ENCODE results near the gene HEG1. TPM values are rescaled to one million over a fixed set of nuclear protein-coding genes. Genes with fewer than 3 reads are reported as not detected.
A peak's percentile ranks its signal among the peaks of the same experiment; 100 is the strongest.

HEG1 gene
- total and polyA plus RNA-seq, 2 of the 4 experiments (the other 2 are of a cell fraction), result 25.6 to 43.4 TPM

DNA sequence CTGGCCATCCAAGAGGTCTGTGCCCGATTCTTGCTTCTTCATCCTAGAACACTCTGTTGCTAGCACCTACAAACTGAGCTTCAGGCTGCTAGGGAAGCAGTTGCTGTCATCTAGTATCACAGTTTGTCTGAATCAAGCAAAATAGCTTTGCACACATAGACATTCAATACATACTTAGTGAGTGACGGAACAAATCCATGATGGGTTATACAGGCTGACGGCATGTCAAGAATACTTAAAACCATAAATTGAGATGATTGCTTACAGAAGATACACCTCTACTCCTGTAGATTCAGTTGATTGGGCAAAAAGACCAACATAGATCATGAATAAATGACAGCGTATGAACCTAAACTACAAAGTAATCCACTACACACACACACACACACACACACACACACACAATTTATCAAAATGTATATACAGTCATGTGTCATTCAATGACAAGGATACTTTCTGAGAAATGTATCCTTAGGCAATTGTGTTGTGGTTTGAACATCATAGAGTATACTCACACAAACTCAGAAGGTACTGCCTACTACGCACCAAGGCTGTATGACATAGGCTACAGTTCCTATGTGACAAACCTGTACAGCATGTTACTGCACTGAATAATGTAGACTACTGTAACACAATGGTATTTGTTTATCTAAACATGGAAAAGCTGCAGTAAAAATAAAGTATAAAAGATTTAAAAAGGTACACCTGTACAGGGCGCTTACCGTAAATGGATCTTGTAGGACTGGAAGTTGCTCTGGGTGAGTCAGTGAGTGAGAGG, 14.4 kb upstream of the HEG1 start:
- H3K9me3 ChIP-seq (ENCODE audit: control insufficient read depth, insufficient read depth, low read length), result no peaks in the 10 kb centered on the region
- no peak overlapping the region for H2BK5ac ChIP-seq (ENCODE audit: low read depth, low read length, poor library complexity, severe bottlenecking)
- intact Hi-C loops (cut with micrococcal nuclease) (no loop called here), in situ Hi-C loops (cut with MboI; ENCODE audit: low sequenced_read_pairs) (no loop called here), dilution Hi-C loops (cut with HindIII; ENCODE audit: low sequenced_read_pairs, unreplicated experiment) (no loop called here)
- no peaks in the 10 kb centered on the region for H3K79me1 ChIP-seq (ENCODE audit: low read depth in 1 of 2, low read length in 2 of 2)
- BruUV-seq (replicated peaks), result no TSS peak
- peaks cover 19% of the 10 kb centered on the region for H3K4me1 ChIP-seq (ENCODE audit: control insufficient read depth, insufficient read depth, low read length)
- no peak overlapping the region for H3K18ac ChIP-seq (ENCODE audit: low read depth, low read length)
- H3K36me3 ChIP-seq (ENCODE audit: control insufficient read depth, insufficient read depth, low read length), result no peaks in the 10 kb centered on the region
- WGBS, 2 experiments (ENCODE audit: extremely low coverage in 2 of 2, insufficient read length in 1 of 2), result 100% methylated on average over 2 of the region's 7 CpGs; no CpG with 5 or more reads in 1 of the 2 experiments
- H3K56ac ChIP-seq (ENCODE audit: extremely low read depth, insufficient read depth, low read length), result no peak overlapping the region
- 0 out of 2 replicates have a peak overlapping the region, but pooled peaks have one; percentile 13 for H3K4ac ChIP-seq (ENCODE audit: low read depth, low read length)
- H4K8ac ChIP-seq (ENCODE audit: low read depth in 2 of 2, low read length in 2 of 2), result no peak overlapping the region
- peak overlapping the region; percentile 35; the same call in 1 of the 2 replicates for H2AK5ac ChIP-seq (ENCODE audit: low read depth, low read length)
- H3K27ac ChIP-seq (ENCODE audit: insufficient read depth, low read length), result no peak overlapping the region
- H2BK120ac ChIP-seq (ENCODE audit: low read depth, low read length), result peak overlapping the region; percentile 36; the same call in 1 of the 2 replicates
- H4K20me1 ChIP-seq (ENCODE audit: insufficient read depth, low read length), result no peaks in the 10 kb centered on the region
- H2AFZ ChIP-seq (replicated peaks; ENCODE audit: low read length, poor library complexity), result no peak overlapping the region
- CTCF ChIA-PET, result no interaction called here
- no peak overlapping the region for H3K14ac ChIP-seq (replicated peaks; ENCODE audit: low read depth, low read length)
- POLR2A ChIA-PET (ENCODE audit: unreplicated experiment), result interaction anchor here (0.7 kb wide), 1 partner anchor 7 kb away, joined by 4 read pairs; no protein-coding TSS in a partner anchor
- no peaks in the 10 kb centered on the region for H3K27me3 ChIP-seq (ENCODE audit: control insufficient read depth, insufficient read depth, low read length)
- DNase-seq (no peak), ATAC-seq (ENCODE audit: low read depth) (no peak)
- no peak overlapping the region for H3K4me3 ChIP-seq (ENCODE audit: insufficient read depth, low read depth, low read length)
- H2AK9ac ChIP-seq (replicated peaks; ENCODE audit: low read depth, low read length, poor library complexity), result no peak overlapping the region
- H3K9me1 ChIP-seq (ENCODE audit: insufficient read depth, low read length), result peaks cover 5% of the 10 kb centered on the region
- H3K4me2 ChIP-seq (ENCODE audit: low read depth, low read length), result no peak overlapping the region
- peak overlapping the region; percentile 49; the same call in 2 of the 3 replicates for H2BK15ac ChIP-seq (ENCODE audit: low read depth, low read length)
- no peak overlapping the region for H3K9ac ChIP-seq (ENCODE audit: low read depth, low read length)
- H3K23ac ChIP-seq (ENCODE audit: low read depth, low read length), result no peak overlapping the region
- H4K5ac ChIP-seq (ENCODE audit: low read depth, low read length), result no peak overlapping the region
- peak overlapping the region; percentile 53 for H4K91ac ChIP-seq (ENCODE audit: insufficient read depth, low read depth, low read length)
- peak overlapping the region; percentile 48; the same call in 1 of the 2 replicates for H2BK20ac ChIP-seq (ENCODE audit: low read depth, low read length)
- TF ChIP-seq RFX5 (IDR thresholded peaks at IDR 0.05; ENCODE audit: low read depth, low read length), result no peak
- no peak for TF ChIP-seq CEBPB (IDR thresholded peaks at IDR 0.05; ENCODE audit: low read depth, low read length)
- no peak for TF ChIP-seq CHD1 (IDR thresholded peaks at IDR 0.05; ENCODE audit: low read depth, low read length)
- TF ChIP-seq RCOR1 (IDR thresholded peaks at IDR 0.05; ENCODE audit: insufficient replicate concordance, low read length), result no peak
- TF ChIP-seq, protein P1, sequence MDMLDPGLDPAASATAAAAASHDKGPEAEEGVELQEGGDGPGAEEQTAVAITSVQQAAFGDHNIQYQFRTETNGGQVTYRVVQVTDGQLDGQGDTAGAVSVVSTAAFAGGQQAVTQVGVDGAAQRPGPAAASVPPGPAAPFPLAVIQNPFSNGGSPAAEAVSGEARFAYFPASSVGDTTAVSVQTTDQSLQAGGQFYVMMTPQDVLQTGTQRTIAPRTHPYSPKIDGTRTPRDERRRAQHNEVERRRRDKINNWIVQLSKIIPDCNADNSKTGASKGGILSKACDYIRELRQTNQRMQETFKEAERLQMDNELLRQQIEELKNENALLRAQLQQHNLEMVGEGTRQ (IDR thresholded peaks at IDR 0.05; ENCODE audit: low read depth, low read length), result no peak
- TF ChIP-seq MAZ (IDR thresholded peaks at IDR 0.05; ENCODE audit: borderline replicate concordance, low read depth, low read length), result no peak
- TF ChIP-seq MXI1 (IDR thresholded peaks at IDR 0.05; ENCODE audit: borderline replicate concordance, low read depth, low read length), result no peak
- no peak for TF ChIP-seq MAFK (IDR thresholded peaks at IDR 0.05; ENCODE audit: low read depth, low read length)
- no peak for TF ChIP-seq SMC3 (IDR thresholded peaks at IDR 0.05; ENCODE audit: low read depth, low read length)
- TF ChIP-seq, protein P2, sequence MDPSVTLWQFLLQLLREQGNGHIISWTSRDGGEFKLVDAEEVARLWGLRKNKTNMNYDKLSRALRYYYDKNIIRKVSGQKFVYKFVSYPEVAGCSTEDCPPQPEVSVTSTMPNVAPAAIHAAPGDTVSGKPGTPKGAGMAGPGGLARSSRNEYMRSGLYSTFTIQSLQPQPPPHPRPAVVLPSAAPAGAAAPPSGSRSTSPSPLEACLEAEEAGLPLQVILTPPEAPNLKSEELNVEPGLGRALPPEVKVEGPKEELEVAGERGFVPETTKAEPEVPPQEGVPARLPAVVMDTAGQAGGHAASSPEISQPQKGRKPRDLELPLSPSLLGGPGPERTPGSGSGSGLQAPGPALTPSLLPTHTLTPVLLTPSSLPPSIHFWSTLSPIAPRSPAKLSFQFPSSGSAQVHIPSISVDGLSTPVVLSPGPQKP (IDR thresholded peaks at IDR 0.05; ENCODE audit: borderline replicate concordance, low read depth, low read length), result no peak
- no peak for TF ChIP-seq POLR2A (IDR thresholded peaks at IDR 0.05; ENCODE audit: low read depth, low read length)
- TF ChIP-seq, protein P3, sequence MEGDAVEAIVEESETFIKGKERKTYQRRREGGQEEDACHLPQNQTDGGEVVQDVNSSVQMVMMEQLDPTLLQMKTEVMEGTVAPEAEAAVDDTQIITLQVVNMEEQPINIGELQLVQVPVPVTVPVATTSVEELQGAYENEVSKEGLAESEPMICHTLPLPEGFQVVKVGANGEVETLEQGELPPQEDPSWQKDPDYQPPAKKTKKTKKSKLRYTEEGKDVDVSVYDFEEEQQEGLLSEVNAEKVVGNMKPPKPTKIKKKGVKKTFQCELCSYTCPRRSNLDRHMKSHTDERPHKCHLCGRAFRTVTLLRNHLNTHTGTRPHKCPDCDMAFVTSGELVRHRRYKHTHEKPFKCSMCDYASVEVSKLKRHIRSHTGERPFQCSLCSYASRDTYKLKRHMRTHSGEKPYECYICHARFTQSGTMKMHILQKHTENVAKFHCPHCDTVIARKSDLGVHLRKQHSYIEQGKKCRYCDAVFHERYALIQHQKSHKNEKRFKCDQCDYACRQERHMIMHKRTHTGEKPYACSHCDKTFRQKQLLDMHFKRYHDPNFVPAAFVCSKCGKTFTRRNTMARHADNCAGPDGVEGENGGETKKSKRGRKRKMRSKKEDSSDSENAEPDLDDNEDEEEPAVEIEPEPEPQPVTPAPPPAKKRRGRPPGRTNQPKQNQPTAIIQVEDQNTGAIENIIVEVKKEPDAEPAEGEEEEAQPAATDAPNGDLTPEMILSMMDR (conservative IDR thresholded peaks at IDR 0.05; ENCODE audit: low read depth, low read length), result no peak
- no peak for TF ChIP-seq FOS (IDR thresholded peaks at IDR 0.05; ENCODE audit: low read depth, low read length)
- TF ChIP-seq BHLHE40 (IDR thresholded peaks at IDR 0.05; ENCODE audit: low read depth, low read length), result no peak
- no peak for TF ChIP-seq NFE2L2 (IDR thresholded peaks at IDR 0.05; ENCODE audit: low read depth, low read length)
